B cell (primary cell): ENCODE results near the gene ZNHIT1. TPM values are rescaled to one million over a fixed set of nuclear protein-coding genes. Genes with fewer than 3 reads are reported as not detected.

ENCODE experiments used
- ATAC-seq: fragments of 200-7000 bp; cut with Tn5 transposase; one replicate; pipeline ENCODE4 v1.10.0; 2021; ENCODE audit warnings: low read depth, mild to moderate bottlenecking, moderate number of reproducible peaks, moderate library complexity
- CTCF ChIA-PET: fragments of 350-600 bp; sonication (Branson Sonifier 250); formaldehyde crosslinking; loops from one replicate; lab custom pipeline; 2021; ENCODE audit warnings: antibody characterized with exemption, inconsistent platforms; lab: Charles Lee
- POLR2A ChIA-PET: fragments of 350-600 bp; sonication (Branson Sonifier 250); formaldehyde crosslinking; loops from one replicate; lab custom pipeline; 2021; ENCODE audit warnings: antibody characterized with exemption; lab: Charles Lee
- DNase-seq: peaks from one replicate; pipeline ENCODE4 v3.0.0; 2013
- H2AFZ ChIP-seq: 2 replicates; pipeline ENCODE4 v1.6.1; 2012; ENCODE audit warnings: mild to moderate bottlenecking, low read depth, low read length; ENCODE audit not compliant: insufficient read depth, poor library complexity, severe bottlenecking
- H3K27ac ChIP-seq, 2 donors: 1 replicate in 1 of 2; 2 replicates in 1 of 2; pipeline ENCODE4 v1.5.1; 2012 to 2013; ENCODE audit warnings: low read length in 2 of 2, mild to moderate bottlenecking in 2 of 2, moderate library complexity in 1 of 2
- H3K27me3 ChIP-seq, 4 experiments: fragments of 200-600 bp in 1 of 4; sonication (generic) in 1 of 4; replicated peaks in 1 of 4; 1 replicate in 2 of 4; 2 replicates in 2 of 4; pipeline versions ENCODE4 v1.6.1 to v1.7.0; 2013 to 2016; ENCODE audit warnings: low read length in 3 of 4, mild to moderate bottlenecking in 2 of 4, mixed read lengths in 1 of 4, moderate library complexity in 1 of 4; ENCODE audit not compliant: insufficient read depth in 4 of 4, control insufficient read depth in 3 of 4; ENCODE audit errors: control extremely low read depth in 1 of 4
- H3K36me3 ChIP-seq, 2 experiments: replicated peaks in 1 of 2; 1 replicate in 1 of 2; 2 replicates in 1 of 2; pipeline versions ENCODE4 v1.6.1 to v1.7.1; 2013; ENCODE audit warnings: low read length in 1 of 2; ENCODE audit not compliant: insufficient read depth in 2 of 2, control insufficient read depth in 1 of 2; ENCODE audit errors: control extremely low read depth in 1 of 2, extremely low read depth in 1 of 2
- H3K4me1 ChIP-seq, 2 donors: fragments of 200-600 bp in 1 of 2; sonication (generic) in 1 of 2; 1 replicate in 1 of 2; 2 replicates in 1 of 2; pipeline versions ENCODE4 v1.5.1 to v1.6.1; 2013 to 2017; ENCODE audit warnings: low read length in 2 of 2; ENCODE audit not compliant: control insufficient read depth in 2 of 2, insufficient read depth in 2 of 2
- H3K4me2 ChIP-seq: replicated peaks from 2 replicates; pipeline ENCODE3; 2012; ENCODE audit warnings: mild to moderate bottlenecking, low read depth, low read length; ENCODE audit not compliant: poor library complexity, severe bottlenecking
- H3K4me3 ChIP-seq, 5 experiments: fragments of 200-600 bp in 1 of 5; sonication (generic) in 1 of 5; 1 replicate in 3 of 5; 2 replicates in 2 of 5; pipeline versions ENCODE4 v1.5.1 to v1.7.0; 2011 to 2016; ENCODE audit warnings: low read length in 4 of 5, mild to moderate bottlenecking in 4 of 5, low read depth in 2 of 5, control low read depth in 1 of 5, moderate library complexity in 1 of 5; ENCODE audit not compliant: insufficient read depth in 1 of 5; ENCODE audit errors: control extremely low read depth in 1 of 5, extremely low read depth in 1 of 5
- H3K79me2 ChIP-seq: fragments of 200-600 bp; sonication (generic); one replicate; pipeline ENCODE4 v1.6.0; 2016; ENCODE audit warnings: low read length; ENCODE audit not compliant: control insufficient read depth, insufficient read depth
- H3K9ac ChIP-seq: fragments of 200-600 bp; sonication (generic); 2 replicates; pipeline ENCODE4 v1.6.1; 2017; ENCODE audit warnings: mild to moderate bottlenecking, low read length, moderate library complexity
- H3K9me3 ChIP-seq, 3 donors: one replicate each; pipeline versions ENCODE4 v1.6.1 to v1.7.1; 2013; ENCODE audit warnings: low read length in 2 of 3; ENCODE audit not compliant: control insufficient read depth in 2 of 3, insufficient read depth in 1 of 3; ENCODE audit errors: control extremely low read depth in 1 of 3
- H4K20me1 ChIP-seq: 2 replicates; pipeline ENCODE4 v1.6.0; 2012; ENCODE audit warnings: mild to moderate bottlenecking, low read length; ENCODE audit not compliant: insufficient read depth, control insufficient read depth, poor library complexity, severe bottlenecking
- H3K27ac Mint-ChIP-seq: one replicate; pipeline ENCODE4 v1.8.0; 2021; ENCODE audit warnings: mixed read lengths
- H3K27me3 Mint-ChIP-seq: one replicate; pipeline ENCODE4 v1.8.0; 2021; ENCODE audit warnings: mixed read lengths
- H3K4me1 Mint-ChIP-seq: one replicate; pipeline ENCODE4 v1.8.0; 2021; ENCODE audit warnings: mixed read lengths
- H3K4me3 Mint-ChIP-seq: one replicate; pipeline ENCODE4 v1.8.0; 2021; ENCODE audit warnings: mixed read lengths
- H3K9me3 Mint-ChIP-seq: one replicate; pipeline ENCODE4 v1.8.0; 2022; ENCODE audit warnings: mixed read lengths; ENCODE audit not compliant: insufficient read depth
- EZH2 ChIP-seq: IDR thresholded peaks from 2 replicates; pipeline ENCODE4 v1.6.1; 2012; ENCODE audit warnings: borderline replicate concordance, low read depth, mild to moderate bottlenecking, moderate library complexity, low read length; ENCODE audit not compliant: insufficient read depth, poor library complexity, severe bottlenecking
- WGBS: methylation state at CpG from one replicate; pipeline ENCODE4 v1.1.5; 2013; ENCODE audit warnings: missing lambda C conversion rate; ENCODE audit not compliant: insufficient coverage; 5-methylcytosine and 5-hydroxymethylcytosine counted together
- intact Hi-C: fragments of 100-400 bp; cut with micrococcal nuclease; formaldehyde crosslinking; loops from one replicate; pipeline ENCODE4 v1.10.0; 2022
- polyA plus RNA-seq: library from polyadenylated mRNA; depleted of rRNA; stranded (reverse); fragments of >200 nt; gene quantifications from 2 replicates; pipeline ENCODE4 v1.2.3, GENCODE V29; 2012
- total RNA-seq, 2 donors: library from RNA; stranded (reverse); fragments of 120-200 nt in 1 of 2; gene quantifications; 1 replicate in 1 of 2; 2 replicates in 1 of 2; pipeline versions ENCODE4 v1.2.3 to v1.2.4, GENCODE V29; 2013 to 2022
- TF ChIP-seq, protein P1 (sequence below): fragments of 200-600 bp; IDR thresholded peaks from one replicate; pipeline ENCODE4 v1.8.0; 2022; ENCODE audit warnings: antibody characterized with exemption, mild to moderate bottlenecking

ZNHIT1 gene
- total and polyA plus RNA-seq, 2 donors (not counting 1 experiment from before 2014, with no cell fraction given): 28.5 to 37.3 TPM

DNA sequence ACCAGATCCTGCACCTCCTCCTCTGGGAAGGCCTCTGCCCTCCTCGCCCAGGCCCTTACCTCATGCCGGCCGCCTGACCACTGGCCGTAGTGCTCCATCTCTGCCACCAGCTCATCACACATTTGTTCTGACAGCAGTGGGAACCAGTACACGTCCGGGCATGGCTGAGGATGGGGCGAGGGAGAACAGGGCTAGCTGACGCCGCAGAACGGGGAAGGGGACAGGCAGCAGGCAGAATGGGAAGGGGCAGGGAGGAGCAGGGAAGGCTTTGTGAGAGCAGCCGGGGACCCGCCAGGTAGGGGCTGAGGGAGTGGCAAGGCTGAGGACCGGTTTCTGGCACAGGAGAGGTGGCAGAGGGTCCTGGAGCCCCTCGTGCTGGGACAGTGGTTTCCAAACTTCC is 9.2 kb upstream of the ZNHIT1 start:
- no peak overlapping the region for H3K27ac Mint-ChIP-seq
- H3K4me1 Mint-ChIP-seq: peaks cover 5% of the 10 kb centered on the region
- H3K9me3 Mint-ChIP-seq: no peaks in the 10 kb centered on the region
- POLR2A ChIA-PET: no interaction called here
- Histone ChIP-seq H3K9me3 (no peaks in the 10 kb centered on the region), H3K27me3 (no peaks in the 10 kb centered on the region), H3K27ac (no peak overlapping the region), H3K4me2 (no peak overlapping the region), H4K20me1 (no peaks in the 10 kb centered on the region), H2AFZ (no peak overlapping the region), H3K79me2 (no peaks in the 10 kb centered on the region), H3K36me3 (peaks cover 0 to 18% of the 10 kb centered on the region in 2 experiments), H3K4me1 (peaks cover under 1 to 1% of the 10 kb centered on the region in 2 donors), H3K4me3 (no peak overlapping the region), H3K9ac (no peak overlapping the region)
- TF ChIP-seq EZH2: no peak
- TF ChIP-seq, protein P1, sequence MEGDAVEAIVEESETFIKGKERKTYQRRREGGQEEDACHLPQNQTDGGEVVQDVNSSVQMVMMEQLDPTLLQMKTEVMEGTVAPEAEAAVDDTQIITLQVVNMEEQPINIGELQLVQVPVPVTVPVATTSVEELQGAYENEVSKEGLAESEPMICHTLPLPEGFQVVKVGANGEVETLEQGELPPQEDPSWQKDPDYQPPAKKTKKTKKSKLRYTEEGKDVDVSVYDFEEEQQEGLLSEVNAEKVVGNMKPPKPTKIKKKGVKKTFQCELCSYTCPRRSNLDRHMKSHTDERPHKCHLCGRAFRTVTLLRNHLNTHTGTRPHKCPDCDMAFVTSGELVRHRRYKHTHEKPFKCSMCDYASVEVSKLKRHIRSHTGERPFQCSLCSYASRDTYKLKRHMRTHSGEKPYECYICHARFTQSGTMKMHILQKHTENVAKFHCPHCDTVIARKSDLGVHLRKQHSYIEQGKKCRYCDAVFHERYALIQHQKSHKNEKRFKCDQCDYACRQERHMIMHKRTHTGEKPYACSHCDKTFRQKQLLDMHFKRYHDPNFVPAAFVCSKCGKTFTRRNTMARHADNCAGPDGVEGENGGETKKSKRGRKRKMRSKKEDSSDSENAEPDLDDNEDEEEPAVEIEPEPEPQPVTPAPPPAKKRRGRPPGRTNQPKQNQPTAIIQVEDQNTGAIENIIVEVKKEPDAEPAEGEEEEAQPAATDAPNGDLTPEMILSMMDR: no peak
- CTCF ChIA-PET: no interaction called here
- DNase-seq: no peak
- intact Hi-C loops: no loop called here
- peaks cover 3% of the 10 kb centered on the region for H3K27me3 Mint-ChIP-seq
- ATAC-seq: no peak
- H3K4me3 Mint-ChIP-seq: no peak overlapping the region
- over 99% methylated on average over 14 of the region's 14 CpGs for WGBS

DNA sequence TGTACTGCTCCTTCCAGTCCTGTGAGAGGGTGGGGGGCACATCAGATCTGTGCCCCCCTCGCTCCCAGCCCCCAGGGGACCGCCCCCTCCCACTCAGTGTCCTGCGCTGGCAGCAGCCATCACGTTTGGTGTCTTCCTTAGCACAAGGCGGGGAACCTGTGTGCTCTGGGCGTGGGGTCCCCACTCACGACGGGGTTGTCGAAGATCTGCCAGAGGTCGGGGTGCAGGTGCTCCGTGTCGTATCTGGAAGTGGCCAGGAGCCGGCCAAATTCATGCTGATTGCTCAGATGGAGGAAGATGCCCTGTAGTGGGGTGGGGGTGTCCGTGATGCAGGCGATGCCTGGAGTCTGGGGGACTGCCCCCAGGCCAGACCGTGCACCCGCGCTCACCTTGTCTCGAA is 7.8 kb upstream of the ZNHIT1 start:
- ATAC-seq: no peak
- H2AFZ ChIP-seq: no peak overlapping the region
- H3K9ac ChIP-seq: no peak overlapping the region
- WGBS: 97% methylated on average over 19 of the region's 19 CpGs
- H3K27me3 ChIP-seq: no peaks in the 10 kb centered on the region
- intact Hi-C loops: no loop called here
- CTCF ChIA-PET: no interaction called here
- Mint-ChIP-seq H3K4me3 (no peak overlapping the region), H3K27ac (no peak overlapping the region), H3K4me1 (no peaks in the 10 kb centered on the region), H3K9me3 (no peaks in the 10 kb centered on the region), H3K27me3 (no peaks in the 10 kb centered on the region)
- no peaks in the 10 kb centered on the region for H3K9me3 ChIP-seq
- DNase-seq: no peak
- H3K36me3 ChIP-seq: peaks cover 0 to 21% of the 10 kb centered on the region in 2 experiments
- TF ChIP-seq, protein P1: no peak
- no peak for TF ChIP-seq EZH2
- no peak overlapping the region for H3K27ac ChIP-seq
- no peaks in the 10 kb centered on the region for H4K20me1 ChIP-seq
- POLR2A ChIA-PET: no interaction called here
- no peak overlapping the region for H3K4me2 ChIP-seq
- H3K4me1 ChIP-seq: no peaks in the 10 kb centered on the region
- no peak overlapping the region for H3K4me3 ChIP-seq
- H3K79me2 ChIP-seq: no peaks in the 10 kb centered on the region
